ENCODE data around the gene PUM2.

The PUM2 gene

GRCh38 chr2:20291846-20292408, 58.7 kb downstream of the PUM2 start:
- TF ChIP-seq CTCF (IDR thresholded peaks at IDR 0.05): no peak

DNA sequence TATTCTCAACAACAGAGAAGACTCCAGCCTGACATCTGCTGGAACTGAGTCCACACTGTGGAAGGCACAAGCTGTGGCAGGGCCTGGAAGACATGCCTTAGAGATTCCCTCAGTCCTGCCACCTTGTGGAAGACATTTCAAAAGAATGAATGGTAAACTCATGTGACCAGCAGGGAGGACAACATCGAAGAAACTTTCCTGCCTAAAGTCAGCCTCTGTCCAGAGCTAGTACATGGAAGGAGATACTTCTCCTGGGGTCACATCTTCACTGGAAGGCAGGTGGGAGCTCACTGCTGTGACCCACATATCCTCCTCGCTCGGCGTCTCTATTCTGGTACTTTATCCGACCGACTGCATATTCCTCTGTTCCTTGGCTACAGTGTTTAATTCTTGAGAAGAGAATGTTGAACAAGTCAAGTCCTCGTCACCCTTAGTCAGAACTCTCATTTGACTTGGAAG, 59.5 kb downstream of the PUM2 start:
- TF ChIP-seq CTCF (IDR thresholded peaks at IDR 0.05): peak; percentile 57

- no peak for TF ChIP-seq CTCF (IDR thresholded peaks at IDR 0.05)
Observed at GRCh38 chr2:20288642-20289340, 61.9 kb downstream of the PUM2 start.

- no peak for TF ChIP-seq CTCF (IDR thresholded peaks at IDR 0.05)
Observed at GRCh38 chr2:20282916-20283592, 67.6 kb downstream of the PUM2 start.

DNA sequence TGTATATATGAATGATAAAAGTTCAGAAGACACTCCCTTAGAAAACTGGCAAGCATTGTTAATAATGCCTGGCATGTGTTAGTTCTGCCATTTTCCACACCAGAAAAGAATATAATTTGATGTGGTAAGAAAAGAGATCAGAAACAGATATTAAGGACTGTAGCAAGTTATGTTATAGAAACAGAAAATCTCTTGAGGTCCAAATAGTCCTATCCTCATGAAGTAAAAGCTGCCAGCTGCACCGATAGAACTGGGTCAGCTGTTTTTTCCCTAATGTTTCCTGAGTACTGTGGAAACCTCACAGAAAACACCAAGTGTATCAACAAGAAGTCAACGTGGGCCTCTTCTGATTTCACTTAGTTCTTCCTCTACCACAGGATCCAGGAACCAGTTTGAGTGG, 68.8 kb downstream of the PUM2 start:
- TF ChIP-seq CTCF (IDR thresholded peaks at IDR 0.05): no peak

GRCh38 chr2:20273042-20273441, 77.6 kb downstream of the PUM2 start:
- TF ChIP-seq CTCF (IDR thresholded peaks at IDR 0.05): no peak

- TF ChIP-seq CTCF (IDR thresholded peaks at IDR 0.05): no peak
Observed at GRCh38 chr2:20267529-20267928, 83.1 kb downstream of the PUM2 start.
